GM12874 (cell line): ENCODE measurements around the gene DMRTC1.
"Not testable (repeated sequence)": the region's sequence is repeated elsewhere in the genome, so short reads cannot be mapped to it uniquely, and the experiment has no call there.

Source experiments
- CTCF ChIP-seq: IDR thresholded peaks from 2 replicates; pipeline ENCODE4 v1.5.1; 2011; ENCODE audit warnings: low read depth, mild to moderate bottlenecking, control low read depth, low read length, moderate library complexity; ENCODE audit not compliant: insufficient read depth

DMRTC1 gene

GRCh38 chrX:72943819-72944169 lies at the start of gene DMRTC1:
Gene DMRTC1 (minus strand): TSS chrX:72943837. CDS start chrX:72875694, 68,143 bp downstream.
- TF ChIP-seq CTCF, result not testable (repeated sequence)

GRCh38 chrX:72937906-72938305 lies 5.7 kb downstream of the DMRTC1 start, which contains the start of gene FAM236A:
Gene FAM236A (plus strand): TSS chrX:72938206. CDS start chrX:72938263, 57 bp downstream.
- not testable (repeated sequence) for TF ChIP-seq CTCF

GRCh38 chrX:72912315-72912714 lies 31.3 kb downstream of the DMRTC1 start, which contains the start of gene FAM236C:
Gene FAM236C (plus strand): TSS chrX:72912615. CDS start chrX:72912715, 100 bp downstream.
- not testable (repeated sequence) for TF ChIP-seq CTCF
